K562 (cell line): ENCODE data around the gene ODAD4. TPM values are rescaled to one million over a fixed set of nuclear protein-coding genes. Genes with fewer than 3 reads are reported as not detected.
"Not testable (repeated sequence)": the region's sequence is repeated elsewhere in the genome, so short reads cannot be mapped to it uniquely, and the experiment has no call there.

ENCODE experiments used
- ATAC-seq: fragments of 200-7000 bp; cut with Tn5 transposase; 3 replicates; pipeline ENCODE4 v1.9.1; 2020; ENCODE audit warnings: moderate library complexity
- BruUV-seq: library from RNA; stranded (reverse); fragments of 400-500 nt; replicated peaks from 2 replicates; lab custom pipeline; 2021; lab: Mats Ljungman, UMichigan
- CTCF ChIA-PET: fragments of 300-600 bp; formaldehyde crosslinking; extraction: SDS; loops from one replicate; lab custom pipeline; 2021; ENCODE audit warnings: low intra/inter-chr PET ratio; lab: Yijun Ruan, JAX
- POLR2A ChIA-PET: fragments of 300-600, 350-650 bp; sonication (Branson Sonifier 250); formaldehyde crosslinking; extraction: SDS; loops from one replicate; lab custom pipeline; 2021; ENCODE audit warnings: antibody characterized with exemption, inconsistent platforms; lab: Yijun Ruan, JAX
- DNase-seq, 4 experiments: peaks; one replicate each; pipeline versions ENCODE4 v3.0.0 to v3.0.0-alpha.2; 2011 to 2018; ENCODE audit warnings: low spot score in 3 of 4, mixed read lengths in 3 of 4; ENCODE audit errors: extremely low read depth in 1 of 4
- FAIRE-seq: peaks from 2 replicates; lab custom pipeline; 2011; peaks lifted over from hg19 to GRCh38; lab: Jason Lieb, UNC
- H2AFZ ChIP-seq: 2 replicates; pipeline ENCODE4 v1.6.0; 2011; ENCODE audit warnings: low read depth, low read length, control low read depth, inconsistent platforms
- H3K27ac ChIP-seq: fragments of 200-600 bp; 3 replicates; pipeline ENCODE4 v1.8.0; 2011; ENCODE audit warnings: low read depth, mild to moderate bottlenecking, control low read depth, inconsistent platforms, low read length, moderate library complexity, mixed read lengths; ENCODE audit errors: extremely low read depth
- H3K27me3 ChIP-seq, 2 experiments: fragments of 300-600 bp in 1 of 2; 2 replicates in 1 of 2; 3 replicates in 1 of 2; pipeline versions ENCODE4 v1.6.0 to v1.8.0; 2011; ENCODE audit warnings: inconsistent platforms in 2 of 2, low read length in 2 of 2, mild to moderate bottlenecking in 1 of 2, mixed read lengths in 1 of 2, moderate library complexity in 1 of 2; ENCODE audit not compliant: control insufficient read depth in 2 of 2, insufficient read depth in 2 of 2
- H3K36me3 ChIP-seq: fragments of 300-600 bp; 3 replicates; pipeline ENCODE4 v1.8.0; 2011; ENCODE audit warnings: mild to moderate bottlenecking, low read length, inconsistent platforms; ENCODE audit not compliant: control insufficient read depth, insufficient read depth
- H3K4me1 ChIP-seq, 2 experiments: fragments of 200-600 bp in 1 of 2; replicated peaks in 1 of 2; 2 replicates in 1 of 2; 3 replicates in 1 of 2; pipeline versions ENCODE4 v1.5.1 to v1.8.0; 2011; ENCODE audit warnings: inconsistent platforms in 2 of 2, low read length in 2 of 2, mild to moderate bottlenecking in 1 of 2, mixed read lengths in 1 of 2, moderate library complexity in 1 of 2; ENCODE audit not compliant: control insufficient read depth in 2 of 2, insufficient read depth in 2 of 2
- H3K4me2 ChIP-seq: 2 replicates; pipeline ENCODE4 v1.6.1; 2011; ENCODE audit warnings: low read length, control low read depth, inconsistent platforms, mixed read lengths; ENCODE audit not compliant: insufficient read depth
- H3K4me3 ChIP-seq: fragments of 200-600 bp; sonication (generic), shearing (Covaris generic); 2 replicates; pipeline ENCODE4 v1.5.1; 2016; ENCODE audit warnings: control low read depth, inconsistent platforms
- H3K79me2 ChIP-seq: fragments of 200-600 bp; 3 replicates; pipeline ENCODE4 v1.8.0; 2011; ENCODE audit warnings: low read length, inconsistent platforms; ENCODE audit not compliant: control insufficient read depth, insufficient read depth
- H3K9ac ChIP-seq, 2 experiments: 2 replicates each; pipeline versions ENCODE4 v1.6.0 to v1.6.1; 2011; ENCODE audit warnings: low read depth in 2 of 2, low read length in 2 of 2, control low read depth in 1 of 2, inconsistent platforms in 1 of 2, mild to moderate bottlenecking in 1 of 2, mixed read lengths in 1 of 2; ENCODE audit not compliant: insufficient read depth in 1 of 2
- H3K9me1 ChIP-seq: one replicate; pipeline ENCODE4 v1.6.0; 2011; ENCODE audit warnings: inconsistent platforms, mild to moderate bottlenecking, low read length, moderate library complexity; ENCODE audit not compliant: control insufficient read depth, insufficient read depth
- H3K9me3 ChIP-seq: replicated peaks from 2 replicates; pipeline ENCODE4 v1.5.1; 2011; ENCODE audit warnings: low read depth, low read length, inconsistent platforms; ENCODE audit not compliant: control insufficient read depth, insufficient read depth
- H4K20me1 ChIP-seq: replicated peaks from 2 replicates; pipeline ENCODE4 v1.6.1; 2011; ENCODE audit warnings: low read length, inconsistent platforms, mixed read lengths; ENCODE audit not compliant: control insufficient read depth, insufficient read depth
- C11orf30 ChIP-seq: fragments of 450-650 bp; IDR thresholded peaks from 2 replicates; pipeline ENCODE4 v1.6.1; 2016; ENCODE audit warnings: low read depth, mild to moderate bottlenecking
- CEBPB ChIP-seq: fragments of 450-650 bp; IDR thresholded peaks from 2 replicates; pipeline ENCODE4 v1.6.1; 2016; ENCODE audit warnings: missing genetic modification characterization, missing compliant biosample characterization
- CEBPG ChIP-seq, 3 experiments: fragments of 200-800 bp in 1 of 3; sonication (Bioruptor generic) in 1 of 3; sonication (generic) in 1 of 3; formaldehyde crosslinking in 1 of 3; IDR thresholded peaks in 2 of 3; conservative IDR thresholded peaks in 1 of 3; 2 replicates each; pipeline versions ENCODE4 v1.6.1 to v1.8.0; 2016 to 2022; ENCODE audit warnings: missing compliant biosample characterization in 2 of 3, missing genetic modification characterization in 2 of 3, mild to moderate bottlenecking in 1 of 3, missing genetic modification reagents in 1 of 3
- MAFG ChIP-seq: fragments of 450-650 bp; conservative IDR thresholded peaks from 2 replicates; pipeline ENCODE4 v1.6.1; 2016; ENCODE audit warnings: missing genetic modification characterization, missing compliant biosample characterization
- ZNF316 ChIP-seq: fragments of 450-650 bp; IDR thresholded peaks from 2 replicates; pipeline ENCODE4 v1.6.1; 2016
- WGBS: fragments of 100-300 bp; shearing (Covaris generic); methylation state at CpG from one replicate; pipeline ENCODE4 v1.1.6; 2016; ENCODE audit warnings: low coverage, mixed read lengths; ENCODE audit not compliant: insufficient coverage; ENCODE audit errors: missing lambda C conversion rate; 5-methylcytosine and 5-hydroxymethylcytosine counted together
- in situ Hi-C: fragments of 300-500 bp; cut with MboI; formaldehyde crosslinking; loops from 4 replicates; pipeline ENCODE4 v1.15.0; 2018; ENCODE audit warnings: inconsistent platforms, mixed read lengths
- intact Hi-C: fragments of 100-400 bp; cut with micrococcal nuclease; formaldehyde crosslinking; loops from 2 replicates; pipeline ENCODE4 v1.14.2; 2022
- polyA plus RNA-seq, 8 experiments: library from polyadenylated mRNA; depleted of rRNA in 4 of 8; stranded (reverse) in 5 of 8; unstranded in 3 of 8; fragments of >200 nt; fragmentation: Nextera tagmentation in 2 of 8; fragmentation: Illumina TruSeq in 1 of 8; extraction: Ambion mirVana in 2 of 8; extraction: Trizol in 1 of 8; gene quantifications; 2 replicates each; pipeline versions ENCODE4 v1.2.1 to v1.2.3, GENCODE V29; 2011 to 2014; ENCODE audit warnings: inconsistent platforms in 1 of 8, missing spikeins in 1 of 8
- total RNA-seq, 7 experiments: library from RNA; depleted of rRNA in 6 of 7; stranded (reverse); fragments of >200 nt in 6 of 7; fragmentation: Illumina TruSeq in 2 of 7; extraction: Trizol in 2 of 7; gene quantifications; 2 replicates each; pipeline versions ENCODE4 v1.2.1 to v1.2.3, GENCODE V29; 2011 to 2021; ENCODE audit warnings: low replicate concordance in 1 of 7

The ODAD4 gene
- total and polyA plus RNA-seq, 9 of the 15 experiments (the other 6 are each of a cell fraction or from before 2014, with no cell fraction given) = 0.09 to 0.98 (median 0.51) TPM

DNA sequence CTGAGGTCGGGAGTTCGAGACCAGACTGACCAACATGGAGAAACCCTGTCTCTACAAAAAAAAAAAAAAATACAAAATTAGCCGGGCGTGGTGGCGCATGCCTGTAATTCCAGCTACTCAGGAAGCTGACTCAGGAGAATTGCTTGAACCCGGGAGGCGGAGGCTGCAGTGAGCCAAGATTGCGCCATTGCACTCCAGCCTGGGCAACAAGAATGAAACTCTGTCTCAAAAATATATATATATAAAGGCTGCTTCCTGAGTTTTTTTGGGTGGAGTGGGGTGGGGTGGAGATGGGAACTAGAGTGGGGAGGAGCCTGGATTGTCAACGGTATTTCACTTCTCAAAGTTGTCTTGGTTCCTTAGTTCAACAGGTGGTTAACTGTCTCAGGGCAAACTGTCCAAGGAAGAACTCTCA, 79.9 kb downstream of the ODAD4 start:
- H3K4me2 ChIP-seq; DNase-seq; intact Hi-C loops; FAIRE-seq; TF ChIP-seq CEBPG (CRISPR knock-in tag; IDR thresholded peaks at IDR 0.05): not testable (repeated sequence)
- 62% methylated on average over 8 of the region's 9 CpGs for WGBS
- TF ChIP-seq CEBPG (tag; conservative IDR thresholded peaks at IDR 0.05 in 1 of 2, IDR thresholded peaks at IDR 0.05 in 1 of 2) (peak in 1 of 2 experiments; percentile 24; a peak in 1 of 4 replicates), ZNF316 (peak; percentile 84), MAFG (tag) (peak; percentile 41; the same call in 1 of the 2 replicates), CEBPB (tag) (peak; percentile 70), C11orf30 (peak; percentile 67)
- TF ChIP-seq, all 486 proteins: peak for 5; not testable (repeated sequence) for 481
- H3K9ac ChIP-seq, H3K27ac ChIP-seq, H3K4me3 ChIP-seq, H3K27me3 ChIP-seq, ATAC-seq, H3K9me3 ChIP-seq, in situ Hi-C loops, BruUV-seq, H2AFZ ChIP-seq, H3K9me1 ChIP-seq, CTCF ChIA-PET: not testable (repeated sequence)
- POLR2A ChIA-PET = interaction anchor here (0.9 to 3.3 kb wide), 2 partner anchors 8 to 13 kb away, joined by 3 to 11 read pairs; partner anchors contain the start of gene DNAJC7
- Histone ChIP-seq H3K79me2 (peaks cover 98% of the 10 kb centered on the region), H4K20me1 (peaks cover 22% of the 10 kb centered on the region), H3K36me3 (peaks cover 55% of the 10 kb centered on the region), H3K4me1 (peaks cover under 1 to 20% of the 10 kb centered on the region in 2 experiments; a peak in 3 of 5 replicates)
